PC-3 (cell line): ENCODE results near the gene CPEB4. TPM values are rescaled to one million over a fixed set of nuclear protein-coding genes. Genes with fewer than 3 reads are reported as not detected.

Experiments
- ATAC-seq: fragments of 200-7000 bp; cut with Tn5 transposase; 2 replicates; pipeline ENCODE4 v1.9.1; 2020; ENCODE audit warnings: mild to moderate bottlenecking, moderate library complexity
- BruUV-seq: library from RNA; stranded (reverse); fragments of 400-500 nt; replicated peaks from 2 replicates; lab custom pipeline; 2021; lab: Mats Ljungman, UMichigan
- CTCF ChIA-PET: fragments of 300-600 bp; sonication (Branson Sonifier 250); formaldehyde crosslinking; loops from one replicate; lab custom pipeline; 2022; ENCODE audit warnings: antibody characterized with exemption; lab: Charles Lee
- POLR2A ChIA-PET: fragments of 300-600 bp; sonication (Branson Sonifier 250); formaldehyde crosslinking; loops from one replicate; lab custom pipeline; 2022; ENCODE audit warnings: antibody characterized with exemption; ENCODE audit not compliant: unreplicated experiment; lab: Charles Lee
- DNase-seq: peaks from one replicate; pipeline ENCODE4 v3.0.0-alpha.2; 2015
- H2AFZ ChIP-seq: fragments of 300-600 bp; sonication (generic); 2 replicates; pipeline ENCODE4 v1.6.0; 2016; ENCODE audit warnings: antibody characterized with exemption, low read length
- H3F3A ChIP-seq: fragments of 300-600 bp; sonication (generic); one replicate; pipeline ENCODE4 v1.6.0; 2017; ENCODE audit warnings: antibody characterized with exemption, low read length, control low read depth, mild to moderate bottlenecking; ENCODE audit not compliant: unreplicated experiment
- H3K27ac ChIP-seq: fragments of 300-600 bp; sonication (generic); 2 replicates; pipeline ENCODE4 v1.5.1; 2016; ENCODE audit warnings: mild to moderate bottlenecking, low read length
- H3K27me3 ChIP-seq: fragments of 300-600 bp; sonication (generic); 2 replicates; pipeline ENCODE4 v1.6.1; 2016; ENCODE audit warnings: low read length, mixed read lengths
- H3K36me3 ChIP-seq: fragments of 300-600 bp; sonication (generic); 2 replicates; pipeline ENCODE4 v1.6.1; 2016; ENCODE audit warnings: low read depth, mixed run types, low read length, mixed read lengths
- H3K4me1 ChIP-seq: fragments of 300-600 bp; sonication (generic); 2 replicates; pipeline ENCODE4 v1.5.1; 2016; ENCODE audit warnings: low read length; ENCODE audit not compliant: insufficient read depth
- H3K4me2 ChIP-seq: fragments of 300-600 bp; sonication (generic); 2 replicates; pipeline ENCODE4 v1.6.0; 2016; ENCODE audit warnings: low read length
- H3K4me3 ChIP-seq: fragments of 300-600 bp; sonication (generic); 2 replicates; pipeline ENCODE4 v1.5.1; 2016; ENCODE audit warnings: mild to moderate bottlenecking, low read length, mixed read lengths
- H3K79me2 ChIP-seq: fragments of 300-600 bp; sonication (generic); 2 replicates; pipeline ENCODE4 v1.6.1; 2017; ENCODE audit warnings: low read length, mixed read lengths
- H3K9ac ChIP-seq: fragments of 300-600 bp; sonication (generic); 2 replicates; pipeline ENCODE4 v1.6.0; 2016; ENCODE audit warnings: mild to moderate bottlenecking, low read length
- H3K9me2 ChIP-seq: fragments of 300-600 bp; sonication (generic); replicated peaks from 2 replicates; pipeline ENCODE4 v1.6.1; 2016; ENCODE audit warnings: mixed run types, low read length, mixed read lengths
- H3K9me3 ChIP-seq: fragments of 300-600 bp; sonication (generic); 2 replicates; pipeline ENCODE4 v1.6.1; 2016; ENCODE audit warnings: low read length, mixed read lengths
- H4K20me1 ChIP-seq: fragments of 300-600 bp; sonication (generic); 2 replicates; pipeline ENCODE4 v1.6.1; 2016; ENCODE audit warnings: low read length, mixed read lengths
- EZH2 ChIP-seq: fragments of 300-600 bp; sonication (generic); IDR thresholded peaks from one replicate; pipeline ENCODE4 v1.6.1; 2017; ENCODE audit warnings: antibody characterized with exemption, mild to moderate bottlenecking, low read length; ENCODE audit not compliant: unreplicated experiment
- EZH2phosphoT487 ChIP-seq: fragments of 300-600 bp; sonication (generic); IDR thresholded peaks from 2 replicates; pipeline ENCODE4 v1.6.1; 2018; ENCODE audit warnings: mild to moderate bottlenecking, antibody characterized with exemption, low read length, borderline replicate concordance
- intact Hi-C: fragments of 100-400 bp; cut with micrococcal nuclease; formaldehyde crosslinking; loops from 2 replicates; pipeline ENCODE4 v1.9.0; 2023
- total RNA-seq: library from RNA; depleted of rRNA; stranded (reverse); fragments of >200 nt; gene quantifications from 2 replicates; pipeline ENCODE4 v1.2.3, GENCODE V29; 2014
- TF ChIP-seq, protein P1 (sequence below): fragments of 300-600 bp; sonication (generic); conservative IDR thresholded peaks from 2 replicates; pipeline ENCODE4 v1.5.1; 2017; ENCODE audit warnings: antibody characterized with exemption, low read depth, mild to moderate bottlenecking, low read length

The CPEB4 gene
- total RNA-seq, 1 experiment from 2014 or later, result 37.0 TPM

DNA sequence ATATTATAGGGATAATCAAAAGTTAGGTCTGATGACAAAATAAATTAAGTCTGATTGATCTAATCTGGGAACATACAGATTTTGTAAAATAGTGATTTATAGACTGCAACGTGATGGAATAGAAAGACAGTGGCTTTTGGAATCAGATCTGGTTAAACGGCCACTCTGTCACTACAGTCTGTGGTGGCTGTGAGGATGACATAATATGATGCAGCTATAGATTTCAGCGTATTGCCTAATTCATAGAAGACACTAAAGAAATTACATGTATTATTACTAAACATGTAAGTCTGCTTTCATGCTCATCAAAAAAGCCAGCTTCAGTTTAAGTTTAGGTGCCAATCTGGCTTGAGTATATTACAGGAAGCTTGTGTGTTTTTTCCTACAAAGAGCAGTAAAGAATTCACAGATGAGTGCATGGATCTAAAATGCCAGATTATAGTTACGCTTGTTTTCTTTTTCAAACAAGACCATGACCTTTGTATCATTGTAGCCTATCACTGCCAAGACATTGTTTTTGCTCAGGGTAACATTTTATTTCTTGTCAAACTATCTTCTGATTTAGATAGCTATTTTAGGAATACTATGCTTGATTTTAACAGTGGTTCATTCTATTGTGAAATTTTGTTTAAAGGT is 25.7 kb downstream of the CPEB4 start:
- H3K4me3 ChIP-seq, result no peak overlapping the region
- no peaks in the 10 kb centered on the region for H3K9me3 ChIP-seq
- intact Hi-C loops, result no loop called here
- DNase-seq (no peak), ATAC-seq (no peak)
- H3K4me1 ChIP-seq, result peaks cover 10% of the 10 kb centered on the region
- no peak overlapping the region for H3K9ac ChIP-seq
- peaks cover 4% of the 10 kb centered on the region; the same call in 1 of the 2 replicates for H3K36me3 ChIP-seq
- H3K4me2 ChIP-seq, result no peak overlapping the region
- H3K27ac ChIP-seq, result no peak overlapping the region
- H4K20me1 ChIP-seq, result no peaks in the 10 kb centered on the region
- ChIA-PET POLR2A (interaction anchor here (0.7 kb wide), 1 partner anchor 58 kb away, joined by 3 read pairs; no protein-coding TSS in a partner anchor), CTCF (interaction anchor here (0.6 kb wide), 1 partner anchor 312 kb away, joined by 6 read pairs; no protein-coding TSS in a partner anchor)
- no TSS peak for BruUV-seq
- H3K79me2 ChIP-seq, result peaks cover 29% of the 10 kb centered on the region
- no peak for TF ChIP-seq EZH2
- no peak for TF ChIP-seq EZH2phosphoT487
- TF ChIP-seq, protein P1, sequence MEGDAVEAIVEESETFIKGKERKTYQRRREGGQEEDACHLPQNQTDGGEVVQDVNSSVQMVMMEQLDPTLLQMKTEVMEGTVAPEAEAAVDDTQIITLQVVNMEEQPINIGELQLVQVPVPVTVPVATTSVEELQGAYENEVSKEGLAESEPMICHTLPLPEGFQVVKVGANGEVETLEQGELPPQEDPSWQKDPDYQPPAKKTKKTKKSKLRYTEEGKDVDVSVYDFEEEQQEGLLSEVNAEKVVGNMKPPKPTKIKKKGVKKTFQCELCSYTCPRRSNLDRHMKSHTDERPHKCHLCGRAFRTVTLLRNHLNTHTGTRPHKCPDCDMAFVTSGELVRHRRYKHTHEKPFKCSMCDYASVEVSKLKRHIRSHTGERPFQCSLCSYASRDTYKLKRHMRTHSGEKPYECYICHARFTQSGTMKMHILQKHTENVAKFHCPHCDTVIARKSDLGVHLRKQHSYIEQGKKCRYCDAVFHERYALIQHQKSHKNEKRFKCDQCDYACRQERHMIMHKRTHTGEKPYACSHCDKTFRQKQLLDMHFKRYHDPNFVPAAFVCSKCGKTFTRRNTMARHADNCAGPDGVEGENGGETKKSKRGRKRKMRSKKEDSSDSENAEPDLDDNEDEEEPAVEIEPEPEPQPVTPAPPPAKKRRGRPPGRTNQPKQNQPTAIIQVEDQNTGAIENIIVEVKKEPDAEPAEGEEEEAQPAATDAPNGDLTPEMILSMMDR, result no peak
- H3F3A ChIP-seq, result no peaks in the 10 kb centered on the region
- no peaks in the 10 kb centered on the region for H3K27me3 ChIP-seq
- H3K9me2 ChIP-seq, result no peaks in the 10 kb centered on the region
- no peak overlapping the region for H2AFZ ChIP-seq

DNA sequence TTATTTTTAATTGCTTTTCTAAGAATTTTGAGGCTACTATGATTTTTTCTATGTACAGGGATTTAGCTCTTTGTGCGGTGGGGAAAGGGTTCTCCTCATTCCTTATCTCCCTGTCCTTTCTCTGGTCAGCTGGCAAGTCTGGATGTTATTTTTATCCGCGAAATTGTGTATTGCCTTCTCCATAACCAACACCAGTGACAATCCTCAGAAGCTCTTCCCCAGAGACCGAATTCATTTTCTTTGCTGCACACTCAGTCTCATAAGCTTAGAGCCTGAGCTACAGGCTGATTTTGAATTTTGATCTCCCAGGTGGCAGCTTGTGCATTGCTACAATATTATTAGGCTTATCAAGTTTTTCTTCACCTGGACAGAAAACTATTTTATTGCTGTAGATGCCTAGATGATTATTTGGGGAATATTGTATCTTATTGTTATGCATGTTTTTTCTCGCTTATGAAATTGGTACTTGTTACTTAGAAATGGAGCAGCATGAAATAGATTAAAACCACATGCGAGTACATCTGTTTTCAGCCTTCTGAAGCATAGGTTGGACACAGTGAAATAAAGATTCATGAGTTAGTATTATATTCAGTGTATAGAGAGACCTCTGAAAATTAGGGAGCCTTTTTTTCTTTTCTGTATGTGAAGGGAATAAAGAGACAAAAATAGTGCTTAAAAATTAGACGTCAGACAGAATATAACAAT is 27.3 kb downstream of the CPEB4 start:
- Histone ChIP-seq H3K79me2 (peaks cover 30% of the 10 kb centered on the region), H3K4me2 (no peak overlapping the region), H3K4me3 (no peak overlapping the region), H3F3A (peaks cover 4% of the 10 kb centered on the region), H3K9me2 (no peaks in the 10 kb centered on the region), H3K4me1 (peaks cover 24% of the 10 kb centered on the region), H3K9ac (no peak overlapping the region), H3K36me3 (peaks cover 4% of the 10 kb centered on the region; the same call in 1 of the 2 replicates), H4K20me1 (no peaks in the 10 kb centered on the region), H3K27me3 (no peaks in the 10 kb centered on the region), H3K27ac (no peak overlapping the region), H2AFZ (no peak overlapping the region), H3K9me3 (no peaks in the 10 kb centered on the region)
- intact Hi-C loops, result no loop called here
- POLR2A ChIA-PET, result interaction anchor here (0.6 to 1.7 kb wide), 3 partner anchors 25 to 48 kb away, joined by 3 to 4 read pairs (median 4); partner anchors contain the start of gene CPEB4
- DNase-seq (no peak), ATAC-seq (no peak)
- TF ChIP-seq EZH2, result no peak
- TF ChIP-seq, protein P1, result no peak
- no peak for TF ChIP-seq EZH2phosphoT487
- BruUV-seq, result no TSS peak
- CTCF ChIA-PET, result no interaction called here
